ENCODE measurements around the gene RPS19. TPM values are rescaled to one million over a fixed set of nuclear protein-coding genes. Genes with fewer than 3 reads are reported as not detected.

Gene RPS19
- total RNA-seq, 1 donor from 2014 or later: 3,078 TPM

- H3K4me2 ChIP-seq (ENCODE audit: low read length): no peak overlapping the region
- Mint-ChIP-seq H3K4me1 (ENCODE audit: low read depth, unreplicated experiment) (no peaks in the 10 kb centered on the region), H3K27ac (ENCODE audit: unreplicated experiment) (no peak overlapping the region), H3K4me3 (ENCODE audit: unreplicated experiment) (no peak overlapping the region), H3K36me3 (ENCODE audit: low read depth, unreplicated experiment) (peaks cover 22% of the 10 kb centered on the region), H3K27me3 (ENCODE audit: low read depth, unreplicated experiment) (peaks cover 1% of the 10 kb centered on the region), H3K9me3 (ENCODE audit: unreplicated experiment) (no peaks in the 10 kb centered on the region)
- TF ChIP-seq CTCF (IDR thresholded peaks at IDR 0.05; ENCODE audit: insufficient read depth, low read depth, low read length): no peak
- no peak overlapping the region for H3K4me3 ChIP-seq (ENCODE audit: insufficient read depth, low read depth, low read length)
- no peaks in the 10 kb centered on the region for H3K9me3 ChIP-seq (ENCODE audit: insufficient read depth, low read depth, low read length)
- no peaks in the 10 kb centered on the region for H3K79me2 ChIP-seq (ENCODE audit: insufficient read depth, low read length)
- no peak overlapping the region for H3K9ac ChIP-seq (ENCODE audit: low read length)
- H3K27ac ChIP-seq (ENCODE audit: low read depth, low read length): no peak overlapping the region
- no peak for DNase-seq (ENCODE audit: low read depth)
- peaks cover under 1% of the 10 kb centered on the region for H3K27me3 ChIP-seq (ENCODE audit: insufficient read depth, low read length)
- peaks cover 38% of the 10 kb centered on the region for H4K20me1 ChIP-seq (ENCODE audit: insufficient read depth, low read length)
- no peak overlapping the region for H2AFZ ChIP-seq (ENCODE audit: low read depth, low read length)
- peaks cover 18% of the 10 kb centered on the region for H3K36me3 ChIP-seq (ENCODE audit: insufficient read depth, low read length)
- no peaks in the 10 kb centered on the region for H3K4me1 ChIP-seq (ENCODE audit: insufficient read depth, low read length)
- no peak for FAIRE-seq
Observed at GRCh38 chr19:41905273-41906002, 45.4 kb downstream of the RPS19 start.

GRCh38 chr19:41906271-41906670 is 46.2 kb downstream of the RPS19 start:
- Mint-ChIP-seq H3K27me3 (ENCODE audit: low read depth, unreplicated experiment) (peaks cover 8% of the 10 kb centered on the region), H3K4me1 (ENCODE audit: low read depth, unreplicated experiment) (no peaks in the 10 kb centered on the region), H3K4me3 (ENCODE audit: unreplicated experiment) (no peak overlapping the region), H3K9me3 (ENCODE audit: unreplicated experiment) (peaks cover 2% of the 10 kb centered on the region), H3K36me3 (ENCODE audit: low read depth, unreplicated experiment) (peaks cover 22% of the 10 kb centered on the region), H3K27ac (ENCODE audit: unreplicated experiment) (no peak overlapping the region)
- H3K79me2 ChIP-seq (ENCODE audit: insufficient read depth, low read length): no peaks in the 10 kb centered on the region
- H3K36me3 ChIP-seq (ENCODE audit: insufficient read depth, low read length): peaks cover 17% of the 10 kb centered on the region
- no peak overlapping the region for H3K4me3 ChIP-seq (ENCODE audit: insufficient read depth, low read depth, low read length)
- H3K27me3 ChIP-seq (ENCODE audit: insufficient read depth, low read length): peaks cover 6% of the 10 kb centered on the region
- FAIRE-seq (no peak), DNase-seq (ENCODE audit: low read depth) (no peak)
- H3K9me3 ChIP-seq (ENCODE audit: insufficient read depth, low read depth, low read length): no peaks in the 10 kb centered on the region
- no peak overlapping the region for H3K9ac ChIP-seq (ENCODE audit: low read length)
- H3K4me1 ChIP-seq (ENCODE audit: insufficient read depth, low read length): no peaks in the 10 kb centered on the region
- no peak overlapping the region for H2AFZ ChIP-seq (ENCODE audit: low read depth, low read length)
- no peak overlapping the region for H3K27ac ChIP-seq (ENCODE audit: low read depth, low read length)
- TF ChIP-seq EZH2 (IDR thresholded peaks at IDR 0.05; ENCODE audit: insufficient read depth, low read length): no peak
- no peak for TF ChIP-seq CTCF (IDR thresholded peaks at IDR 0.05; ENCODE audit: insufficient read depth, low read depth, low read length)
- H4K20me1 ChIP-seq (ENCODE audit: insufficient read depth, low read length): peaks cover 46% of the 10 kb centered on the region
- no peak overlapping the region for H3K4me2 ChIP-seq (ENCODE audit: low read length)

All from astrocyte (in vitro differentiated cells and primary cell).